ENCODE measurements around the gene RHOJ. TPM values are rescaled to one million over a fixed set of nuclear protein-coding genes. Genes with fewer than 3 reads are reported as not detected.
"Not testable (repeated sequence)": the region's sequence is repeated elsewhere in the genome, so short reads cannot be mapped to it uniquely, and the experiment has no call there.

RHOJ gene
- total and polyA plus RNA-seq, 2 donors (not counting 3 experiments of a cell fraction or from before 2014, with no cell fraction given): 191 to 486 TPM

DNA sequence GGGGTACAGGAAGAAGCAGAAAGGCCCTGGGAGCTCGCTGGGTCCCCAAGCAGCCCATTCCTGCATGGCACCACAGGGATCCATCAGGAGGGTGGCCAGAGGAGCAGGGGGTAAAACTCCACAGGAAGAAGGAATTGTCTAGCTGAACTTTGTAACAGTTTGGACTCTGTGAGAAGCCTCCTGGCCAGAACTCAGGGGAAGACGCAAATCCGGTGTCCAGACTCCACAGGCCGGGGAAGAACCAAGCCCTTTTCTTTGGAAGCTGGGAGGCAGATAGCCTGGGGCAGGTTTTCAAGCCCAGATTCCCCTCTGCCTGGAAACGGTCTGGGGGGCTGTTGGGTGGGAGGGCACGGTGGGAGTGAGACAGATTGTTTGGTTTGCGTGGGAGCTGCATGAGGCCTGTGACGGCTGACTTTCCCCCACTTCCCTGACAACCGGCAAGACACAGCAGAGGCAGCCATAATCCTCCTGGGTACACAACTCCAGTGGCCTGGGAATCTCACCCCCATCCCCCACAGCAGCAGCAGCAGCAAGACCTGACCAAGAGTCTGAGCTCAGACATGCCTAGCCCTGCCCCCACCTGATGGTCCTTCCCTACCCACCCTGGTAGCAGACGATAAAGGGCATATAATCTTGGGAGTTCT is 97.8 kb downstream of the RHOJ start:
- dilution Hi-C loops (cut with MboI; ENCODE audit: extremely low pct_ligation_motif_present, low sequenced_read_pairs): no loop called here

DNA sequence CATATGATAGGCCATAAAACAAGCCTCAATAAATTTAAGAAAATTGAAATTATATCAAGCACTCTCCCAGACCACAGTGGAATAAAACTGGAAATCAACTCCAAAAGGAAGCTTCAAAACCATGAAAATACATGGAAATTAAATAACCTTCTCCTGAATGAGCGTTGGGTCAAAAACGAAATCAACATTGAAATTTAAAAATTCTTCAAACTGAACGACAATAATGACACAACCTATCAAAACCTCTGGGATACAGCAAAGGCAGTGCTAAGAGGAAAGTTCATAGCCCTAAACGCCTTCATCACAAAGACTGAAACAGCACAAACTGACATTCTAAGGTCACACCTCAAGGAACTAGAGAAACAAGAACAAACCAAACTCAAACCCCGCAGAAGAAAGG is 100.2 kb downstream of the RHOJ start:
- H4K20me1 ChIP-seq (replicated peaks; ENCODE audit: control insufficient read depth, extremely low read depth, insufficient read depth, low read length); H3K9me3 ChIP-seq (replicated peaks; ENCODE audit: control insufficient read depth, insufficient read depth, low read length); FAIRE-seq; H3K79me2 ChIP-seq (ENCODE audit: control insufficient read depth, insufficient read depth, low read length); DNase-seq (ENCODE audit: low read depth, low spot score); H3K4me2 ChIP-seq (ENCODE audit: insufficient read depth, low read length); H2AFZ ChIP-seq (ENCODE audit: low read depth, low read length); H3K4me3 ChIP-seq (replicated peaks in 1 of 3; ENCODE audit: insufficient read depth in 1 of 3, low read depth in 1 of 3, low read length in 3 of 3); CTCF ChIA-PET; H3K36me3 ChIP-seq (ENCODE audit: control insufficient read depth in 2 of 2, extremely low read depth in 1 of 2, insufficient read depth in 2 of 2, low read length in 2 of 2); H3K9ac ChIP-seq (replicated peaks; ENCODE audit: extremely low read depth, insufficient read depth, low read length); dilution Hi-C loops (cut with MboI; ENCODE audit: extremely low pct_ligation_motif_present, low sequenced_read_pairs); POLR2A ChIA-PET; H3K4me1 ChIP-seq (ENCODE audit: control insufficient read depth, extremely low read depth, insufficient read depth, low read length); H3K9me1 ChIP-seq (replicated peaks; ENCODE audit: control insufficient read depth, extremely low read depth, insufficient read depth, low read length); BruUV-seq (replicated peaks); H3K27ac ChIP-seq (ENCODE audit: insufficient read depth, low read depth, low read length): not testable (repeated sequence)
- intact Hi-C loops (cut with micrococcal nuclease): loop anchor here (10.0 kb wide), 1 partner anchor 260 kb away; the partner anchor contains the start of gene KCNH5
- H3K27me3 ChIP-seq (ENCODE audit: control insufficient read depth in 2 of 2, insufficient read depth in 2 of 2, low read length in 2 of 2): peaks cover 0 to 17% of the 10 kb centered on the region in 2 experiments

More for the DNA sequence above, 97.8 kb downstream of the RHOJ start:
- no peaks in the 10 kb centered on the region for H4K20me1 ChIP-seq (replicated peaks; ENCODE audit: control insufficient read depth, extremely low read depth, insufficient read depth, low read length)
- H3K36me3 ChIP-seq (ENCODE audit: control insufficient read depth in 2 of 2, extremely low read depth in 1 of 2, insufficient read depth in 2 of 2, low read length in 2 of 2): no peaks in the 10 kb centered on the region
- no peak overlapping the region for H3K4me2 ChIP-seq (ENCODE audit: insufficient read depth, low read length)
- DNase-seq (ENCODE audit: low read depth, low spot score) (no peak), FAIRE-seq (no peak)
- peaks cover 0 to 13% of the 10 kb centered on the region in 2 experiments for H3K27me3 ChIP-seq (ENCODE audit: control insufficient read depth in 2 of 2, insufficient read depth in 2 of 2, low read length in 2 of 2)
- no peaks in the 10 kb centered on the region for H3K79me2 ChIP-seq (ENCODE audit: control insufficient read depth, insufficient read depth, low read length)
- H3K27ac ChIP-seq (ENCODE audit: insufficient read depth, low read depth, low read length): no peak overlapping the region
- no peak overlapping the region for H3K4me3 ChIP-seq (replicated peaks in 1 of 3; ENCODE audit: insufficient read depth in 1 of 3, low read depth in 1 of 3, low read length in 3 of 3)
- TF ChIP-seq POLR2AphosphoS5 (IDR thresholded peaks at IDR 0.05; ENCODE audit: insufficient read depth, low read depth, low read length): no peak
- TF ChIP-seq MYC (IDR thresholded peaks at IDR 0.05; ENCODE audit: low read depth, low read length): no peak
- no peak for TF ChIP-seq JUN (IDR thresholded peaks at IDR 0.05; ENCODE audit: borderline replicate concordance, insufficient read depth, insufficient read length, low read depth)
- TF ChIP-seq, protein P1, sequence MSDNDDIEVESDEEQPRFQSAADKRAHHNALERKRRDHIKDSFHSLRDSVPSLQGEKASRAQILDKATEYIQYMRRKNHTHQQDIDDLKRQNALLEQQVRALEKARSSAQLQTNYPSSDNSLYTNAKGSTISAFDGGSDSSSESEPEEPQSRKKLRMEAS (IDR thresholded peaks at IDR 0.05; ENCODE audit: insufficient read depth, insufficient read length): no peak
- TF ChIP-seq EZH2 (IDR thresholded peaks at IDR 0.05; ENCODE audit: borderline replicate concordance, low read depth, low read length, severe bottlenecking): no peak
- TF ChIP-seq, protein P2, sequence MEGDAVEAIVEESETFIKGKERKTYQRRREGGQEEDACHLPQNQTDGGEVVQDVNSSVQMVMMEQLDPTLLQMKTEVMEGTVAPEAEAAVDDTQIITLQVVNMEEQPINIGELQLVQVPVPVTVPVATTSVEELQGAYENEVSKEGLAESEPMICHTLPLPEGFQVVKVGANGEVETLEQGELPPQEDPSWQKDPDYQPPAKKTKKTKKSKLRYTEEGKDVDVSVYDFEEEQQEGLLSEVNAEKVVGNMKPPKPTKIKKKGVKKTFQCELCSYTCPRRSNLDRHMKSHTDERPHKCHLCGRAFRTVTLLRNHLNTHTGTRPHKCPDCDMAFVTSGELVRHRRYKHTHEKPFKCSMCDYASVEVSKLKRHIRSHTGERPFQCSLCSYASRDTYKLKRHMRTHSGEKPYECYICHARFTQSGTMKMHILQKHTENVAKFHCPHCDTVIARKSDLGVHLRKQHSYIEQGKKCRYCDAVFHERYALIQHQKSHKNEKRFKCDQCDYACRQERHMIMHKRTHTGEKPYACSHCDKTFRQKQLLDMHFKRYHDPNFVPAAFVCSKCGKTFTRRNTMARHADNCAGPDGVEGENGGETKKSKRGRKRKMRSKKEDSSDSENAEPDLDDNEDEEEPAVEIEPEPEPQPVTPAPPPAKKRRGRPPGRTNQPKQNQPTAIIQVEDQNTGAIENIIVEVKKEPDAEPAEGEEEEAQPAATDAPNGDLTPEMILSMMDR (IDR thresholded peaks at IDR 0.05; ENCODE audit: extremely low read depth in 1 of 2, insufficient read depth in 1 of 2, low read depth in 1 of 2, low read length in 2 of 2): no peak
- no peak for TF ChIP-seq GATA2 (IDR thresholded peaks at IDR 0.05; ENCODE audit: insufficient read depth, insufficient read length, low read depth, low read length)
- no peak for TF ChIP-seq FOS (IDR thresholded peaks at IDR 0.05; ENCODE audit: borderline replicate concordance, insufficient read depth, low read length)
- TF ChIP-seq POLR2A (IDR thresholded peaks at IDR 0.05; ENCODE audit: low read depth, low read length): no peak
- ChIA-PET POLR2A (no interaction called here), CTCF (no interaction called here)
- no peak overlapping the region for H3K9ac ChIP-seq (replicated peaks; ENCODE audit: extremely low read depth, insufficient read depth, low read length)
- no TSS peak for BruUV-seq (replicated peaks)
- no peaks in the 10 kb centered on the region for H3K4me1 ChIP-seq (ENCODE audit: control insufficient read depth, extremely low read depth, insufficient read depth, low read length)
- no peak overlapping the region for H2AFZ ChIP-seq (ENCODE audit: low read depth, low read length)
- intact Hi-C loops (cut with micrococcal nuclease): loop anchor here (10.0 kb wide), 1 partner anchor 257 kb away; the partner anchor contains the start of gene KCNH5
- no peaks in the 10 kb centered on the region for H3K9me3 ChIP-seq (replicated peaks; ENCODE audit: control insufficient read depth, insufficient read depth, low read length)
- H3K9me1 ChIP-seq (replicated peaks; ENCODE audit: control insufficient read depth, extremely low read depth, insufficient read depth, low read length): no peaks in the 10 kb centered on the region

Data from endothelial cell of umbilical vein (primary cell).